ENCODE data around the gene ARL8B.
"Not testable (repeated sequence)": the region's sequence is repeated elsewhere in the genome, so short reads cannot be mapped to it uniquely, and the experiment has no call there.

The ARL8B gene

DNA sequence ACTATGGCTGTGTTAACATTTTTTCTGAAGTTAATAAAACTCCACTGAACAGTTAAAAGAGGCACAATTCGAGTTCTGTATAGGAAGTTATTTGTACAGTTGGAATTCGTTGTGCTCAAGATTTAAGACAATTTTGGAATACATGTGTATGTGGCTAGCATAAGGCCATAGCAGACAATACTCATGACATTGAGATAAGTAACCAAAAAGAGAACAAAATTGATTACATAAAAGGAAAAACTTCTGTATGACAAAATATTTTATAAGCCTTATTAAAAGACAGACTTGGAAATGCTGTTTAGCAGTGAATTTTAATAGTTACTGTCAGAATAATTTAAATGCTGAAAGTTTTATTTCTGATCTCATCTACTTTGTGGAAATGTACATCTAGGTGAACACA is 47.7 kb downstream of the ARL8B start:
- Histone ChIP-seq H3K27ac (no peak overlapping the region), H3K27me3 (ENCODE audit: control insufficient read depth, insufficient read depth, low read length) (no peaks in the 10 kb centered on the region)
- TF ChIP-seq, protein P1, sequence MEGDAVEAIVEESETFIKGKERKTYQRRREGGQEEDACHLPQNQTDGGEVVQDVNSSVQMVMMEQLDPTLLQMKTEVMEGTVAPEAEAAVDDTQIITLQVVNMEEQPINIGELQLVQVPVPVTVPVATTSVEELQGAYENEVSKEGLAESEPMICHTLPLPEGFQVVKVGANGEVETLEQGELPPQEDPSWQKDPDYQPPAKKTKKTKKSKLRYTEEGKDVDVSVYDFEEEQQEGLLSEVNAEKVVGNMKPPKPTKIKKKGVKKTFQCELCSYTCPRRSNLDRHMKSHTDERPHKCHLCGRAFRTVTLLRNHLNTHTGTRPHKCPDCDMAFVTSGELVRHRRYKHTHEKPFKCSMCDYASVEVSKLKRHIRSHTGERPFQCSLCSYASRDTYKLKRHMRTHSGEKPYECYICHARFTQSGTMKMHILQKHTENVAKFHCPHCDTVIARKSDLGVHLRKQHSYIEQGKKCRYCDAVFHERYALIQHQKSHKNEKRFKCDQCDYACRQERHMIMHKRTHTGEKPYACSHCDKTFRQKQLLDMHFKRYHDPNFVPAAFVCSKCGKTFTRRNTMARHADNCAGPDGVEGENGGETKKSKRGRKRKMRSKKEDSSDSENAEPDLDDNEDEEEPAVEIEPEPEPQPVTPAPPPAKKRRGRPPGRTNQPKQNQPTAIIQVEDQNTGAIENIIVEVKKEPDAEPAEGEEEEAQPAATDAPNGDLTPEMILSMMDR (IDR thresholded peaks at IDR 0.05), result no peak

DNA sequence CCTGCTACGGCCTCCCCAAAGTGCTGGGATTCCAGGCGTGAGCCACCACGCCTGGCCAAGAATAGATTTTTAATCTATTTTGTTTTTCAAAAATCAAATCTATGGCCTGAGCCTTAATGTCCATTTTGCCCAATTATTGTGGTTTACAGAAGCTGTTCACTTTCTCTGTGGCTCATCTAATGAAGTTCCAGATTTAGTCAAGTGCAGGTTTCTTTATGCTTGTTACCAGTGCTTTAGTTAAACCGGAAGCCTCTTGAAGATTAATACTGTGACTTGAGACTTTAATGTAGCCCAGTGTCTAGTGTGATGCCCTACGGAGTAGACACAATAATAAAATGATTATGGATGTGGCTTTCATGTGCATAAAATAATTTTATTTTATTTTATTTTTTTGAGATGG is 48.9 kb downstream of the ARL8B start:
- H3K4me1 ChIP-seq, result no peaks in the 10 kb centered on the region
- H3K79me2 ChIP-seq, result no peaks in the 10 kb centered on the region
- no peak overlapping the region for H3K4me3 ChIP-seq (ENCODE audit: low read depth, low read length)
- H2AFZ ChIP-seq, result no peak overlapping the region
- H3K27me3 ChIP-seq (ENCODE audit: control insufficient read depth, insufficient read depth, low read length), result no peaks in the 10 kb centered on the region
- no peak overlapping the region for H3K4me2 ChIP-seq (ENCODE audit: low read length)
- H3K9me3 ChIP-seq (ENCODE audit: control insufficient read depth, low read length), result no peaks in the 10 kb centered on the region
- H3K9ac ChIP-seq, result no peak overlapping the region
- no peak overlapping the region for H3K27ac ChIP-seq
- no peaks in the 10 kb centered on the region for H3K36me3 ChIP-seq (ENCODE audit: control insufficient read depth, insufficient read depth, low read length)
- TF ChIP-seq, protein P1 (IDR thresholded peaks at IDR 0.05), result no peak

More for the DNA sequence above, 47.7 kb downstream of the ARL8B start:
- Histone ChIP-seq H3K9me3 (ENCODE audit: control insufficient read depth, low read length) (no peaks in the 10 kb centered on the region), H2AFZ (no peak overlapping the region), H3K9ac (no peak overlapping the region), H3K4me2 (ENCODE audit: low read length) (no peak overlapping the region), H3K4me3 (ENCODE audit: low read depth, low read length) (no peak overlapping the region), H3K4me1 (no peaks in the 10 kb centered on the region), H3K79me2 (no peaks in the 10 kb centered on the region), H3K36me3 (ENCODE audit: control insufficient read depth, insufficient read depth, low read length) (no peaks in the 10 kb centered on the region)

DNA sequence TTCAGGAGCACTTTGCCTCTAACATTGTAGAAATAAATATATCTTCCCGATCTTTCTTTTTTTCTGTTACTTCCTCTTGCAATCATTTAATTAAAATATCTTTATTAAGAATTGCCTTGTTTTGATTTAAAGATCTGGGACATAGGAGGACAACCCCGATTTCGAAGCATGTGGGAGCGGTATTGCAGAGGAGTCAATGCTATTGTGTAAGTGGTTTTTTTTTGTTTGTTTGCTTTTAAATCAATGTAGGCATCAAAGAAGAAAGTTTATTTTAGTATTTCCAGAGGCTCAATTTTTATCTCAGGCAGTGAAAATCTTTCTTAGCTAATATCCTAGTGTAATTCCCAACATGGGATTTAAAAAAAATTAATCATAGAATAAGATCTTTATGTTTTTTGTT is 49.9 kb downstream of the ARL8B start:
- TF ChIP-seq, protein P1 (IDR thresholded peaks at IDR 0.05), result no peak
- Histone ChIP-seq H3K9me3 (ENCODE audit: control insufficient read depth, low read length) (no peaks in the 10 kb centered on the region), H3K4me2 (ENCODE audit: low read length) (no peak overlapping the region), H2AFZ (no peak overlapping the region), H3K27ac (no peak overlapping the region), H3K79me2 (no peaks in the 10 kb centered on the region), H3K36me3 (ENCODE audit: control insufficient read depth, insufficient read depth, low read length) (no peaks in the 10 kb centered on the region), H3K4me3 (ENCODE audit: low read depth, low read length) (no peak overlapping the region), H3K4me1 (no peaks in the 10 kb centered on the region), H3K27me3 (ENCODE audit: control insufficient read depth, insufficient read depth, low read length) (no peaks in the 10 kb centered on the region), H3K9ac (no peak overlapping the region)

DNA sequence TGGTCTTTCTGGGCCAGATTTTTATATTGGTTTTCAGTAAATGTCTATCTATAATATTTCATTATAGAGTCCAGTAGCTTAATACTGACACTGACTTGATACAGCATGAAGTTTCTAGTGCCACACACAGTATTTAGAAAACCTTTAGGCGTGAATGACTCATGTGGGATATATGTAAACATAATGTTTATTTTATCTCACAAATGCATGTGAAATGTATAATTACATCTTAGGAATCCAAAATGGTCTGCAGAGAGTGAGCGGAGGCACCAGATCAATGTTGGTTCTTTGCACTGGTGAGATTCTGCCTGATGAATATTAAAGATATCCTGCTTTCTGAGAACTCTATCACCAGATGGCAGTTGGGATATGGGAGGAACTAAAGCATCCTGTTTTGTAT is 56.9 kb downstream of the ARL8B start:
- not testable (repeated sequence) for H3K27me3 ChIP-seq (ENCODE audit: control insufficient read depth, insufficient read depth, low read length); H3K36me3 ChIP-seq (ENCODE audit: control insufficient read depth, insufficient read depth, low read length); H3K4me2 ChIP-seq (ENCODE audit: low read length); H3K4me3 ChIP-seq (ENCODE audit: low read depth, low read length); H3K27ac ChIP-seq; H3K4me1 ChIP-seq; H3K79me2 ChIP-seq; H2AFZ ChIP-seq; H3K9ac ChIP-seq; H3K9me3 ChIP-seq (ENCODE audit: control insufficient read depth, low read length)

DNA sequence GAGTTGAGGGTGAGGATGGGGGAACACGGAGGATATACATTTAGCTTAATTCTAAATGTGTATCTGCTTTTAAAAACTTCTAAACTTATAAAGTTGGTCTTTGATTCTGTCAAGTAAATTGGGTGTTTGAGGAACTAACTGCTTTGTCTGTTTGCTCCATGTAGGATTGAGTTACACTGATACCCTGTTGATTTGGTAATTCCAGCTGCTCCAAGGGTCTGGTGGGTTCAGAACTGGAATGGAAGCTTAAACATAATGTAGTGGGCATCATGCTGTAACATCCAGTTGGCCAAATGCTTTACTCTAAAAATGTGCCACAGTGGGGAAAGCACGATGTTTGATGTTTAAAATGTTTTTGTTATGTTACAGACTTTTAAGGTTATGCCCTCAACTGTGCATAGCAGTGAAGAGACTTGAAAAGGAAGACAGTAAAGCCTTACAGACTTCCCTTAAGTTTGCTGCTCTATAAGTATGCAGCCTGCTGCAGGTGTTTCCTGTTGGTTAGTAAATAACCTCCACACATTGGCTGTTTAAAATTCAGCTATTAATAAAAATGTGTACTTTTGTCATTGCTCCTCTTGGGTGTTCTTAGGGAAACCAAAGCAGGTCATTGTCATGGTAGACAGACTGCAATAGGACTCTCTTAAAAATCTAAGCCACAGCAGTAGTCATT is 59.5 kb downstream of the ARL8B start:
- Histone ChIP-seq H3K27ac (no peak overlapping the region), H3K4me1 (no peaks in the 10 kb centered on the region), H3K36me3 (ENCODE audit: control insufficient read depth, insufficient read depth, low read length) (no peaks in the 10 kb centered on the region), H3K4me2 (ENCODE audit: low read length) (no peak overlapping the region), H3K4me3 (ENCODE audit: low read depth, low read length) (no peak overlapping the region), H3K27me3 (ENCODE audit: control insufficient read depth, insufficient read depth, low read length) (no peaks in the 10 kb centered on the region), H3K9ac (no peak overlapping the region), H3K79me2 (no peaks in the 10 kb centered on the region), H2AFZ (no peak overlapping the region), H3K9me3 (ENCODE audit: control insufficient read depth, low read length) (no peaks in the 10 kb centered on the region)
- TF ChIP-seq, protein P1 (IDR thresholded peaks at IDR 0.05), result no peak

DNA sequence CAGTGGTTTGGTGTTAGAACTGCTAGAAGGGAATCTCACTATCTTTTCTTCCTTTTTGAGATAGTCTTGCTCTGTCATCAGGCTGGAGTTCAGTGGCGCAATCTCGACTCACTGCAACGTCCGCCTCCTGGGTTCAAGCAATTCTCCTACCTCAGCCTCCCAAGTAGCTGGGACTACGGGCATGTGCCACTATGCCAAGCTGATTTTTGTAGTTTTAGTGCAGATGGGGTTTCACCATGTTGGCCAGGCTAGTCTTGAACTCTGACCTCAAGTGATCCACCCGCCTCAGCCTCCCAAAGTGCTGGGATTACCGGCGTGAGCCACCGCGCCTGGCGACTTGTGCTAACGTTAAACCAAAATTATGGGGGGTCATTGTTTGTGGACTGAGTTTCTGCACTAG is 61.6 kb downstream of the ARL8B start:
- not testable (repeated sequence) for H3K79me2 ChIP-seq; H3K27ac ChIP-seq; H3K27me3 ChIP-seq (ENCODE audit: control insufficient read depth, insufficient read depth, low read length); H3K4me1 ChIP-seq; H3K9ac ChIP-seq; H3K4me2 ChIP-seq (ENCODE audit: low read length); H2AFZ ChIP-seq; H3K9me3 ChIP-seq (ENCODE audit: control insufficient read depth, low read length); H3K36me3 ChIP-seq (ENCODE audit: control insufficient read depth, insufficient read depth, low read length); H3K4me3 ChIP-seq (ENCODE audit: low read depth, low read length)

All from parathyroid adenoma (tissue), 2 donors.